GM20431 (cell line): ENCODE measurements around the gene SMG6.

Experiments
- in situ Hi-C: fragments of 300-500 bp; cut with MseI, MboI; formaldehyde crosslinking; loops from one replicate; pipeline ENCODE4 v1.15.0; 2020; ENCODE audit warnings: low sequenced_read_pairs; ENCODE audit not compliant: unreplicated experiment

SMG6 gene

DNA sequence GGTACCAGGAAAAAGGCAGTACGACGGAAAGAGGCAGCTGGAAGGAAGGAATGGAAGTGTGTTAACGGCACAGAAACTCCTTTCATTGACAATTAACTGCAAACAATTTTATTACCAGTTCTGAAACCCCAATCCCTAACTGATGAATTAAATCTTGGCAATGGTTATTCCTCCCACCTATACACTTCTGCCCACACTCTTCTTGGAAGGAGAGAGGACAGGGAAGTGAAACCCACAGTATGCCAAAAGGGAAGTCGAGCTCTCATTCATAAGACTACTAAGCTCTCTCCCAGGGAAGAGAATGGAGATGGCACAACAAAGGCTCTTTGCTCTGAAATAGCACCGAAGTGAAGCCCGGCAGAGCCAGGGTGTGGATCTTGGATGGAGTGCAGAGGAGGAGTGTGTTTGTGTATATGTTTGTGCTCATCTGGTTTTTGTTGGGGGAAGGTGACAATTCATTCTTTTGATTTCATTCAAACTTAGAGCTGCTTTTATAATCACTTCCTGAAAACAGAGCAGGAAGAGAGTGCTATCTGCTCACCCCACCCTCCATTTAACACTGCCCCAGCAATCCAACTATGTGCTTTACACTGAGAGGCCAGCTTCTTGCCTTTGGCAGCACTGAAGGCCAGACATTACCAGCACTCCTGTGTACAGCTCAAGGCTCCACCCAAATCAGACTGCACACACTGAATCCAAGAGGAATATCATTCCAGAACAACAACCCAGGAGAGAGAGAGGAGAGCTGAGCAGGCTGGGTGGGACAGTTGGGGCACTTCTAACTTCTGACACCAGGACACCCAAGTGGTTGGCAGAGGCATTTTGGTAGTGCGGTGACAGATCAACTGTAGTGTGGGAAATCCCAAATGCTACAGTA, 180.0 kb downstream of the SMG6 start:
- in situ Hi-C loops = no loop called here

DNA sequence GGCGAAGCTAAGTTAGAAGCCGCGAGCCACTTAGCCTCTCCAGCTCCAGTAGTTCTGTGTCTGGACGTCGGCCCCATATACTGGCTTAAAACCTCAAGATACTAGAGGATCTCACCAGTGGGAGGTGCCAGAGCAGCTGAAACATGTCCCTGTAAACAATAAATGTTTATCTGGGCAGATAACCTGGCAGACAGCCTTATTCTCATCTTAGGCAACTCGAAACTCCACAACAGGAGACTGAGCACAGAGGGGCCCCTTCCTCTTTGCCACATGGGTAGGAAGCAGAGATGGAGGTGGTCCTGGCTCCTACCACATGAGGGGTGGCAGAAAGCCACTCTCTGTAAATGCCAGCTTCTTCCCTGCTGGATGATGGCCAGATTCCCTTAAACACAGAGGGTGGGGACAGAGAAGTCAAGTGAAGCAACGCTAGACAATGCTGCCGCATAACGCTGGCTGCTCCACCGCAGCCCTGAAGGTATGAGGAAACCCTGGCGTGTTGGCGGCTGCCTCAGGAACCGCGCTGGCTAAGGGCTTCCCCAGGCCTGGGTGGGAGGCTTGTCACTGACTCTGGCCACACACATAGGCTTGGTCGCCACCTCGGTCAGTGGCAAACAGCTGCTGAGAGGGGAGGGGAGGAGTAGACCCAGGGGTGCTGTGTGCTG, 180.8 kb downstream of the SMG6 start:
- in situ Hi-C loops = no loop called here

GRCh38 chr17:2120586-2121335, 182.8 kb downstream of the SMG6 start:
- in situ Hi-C loops = no loop called here

DNA sequence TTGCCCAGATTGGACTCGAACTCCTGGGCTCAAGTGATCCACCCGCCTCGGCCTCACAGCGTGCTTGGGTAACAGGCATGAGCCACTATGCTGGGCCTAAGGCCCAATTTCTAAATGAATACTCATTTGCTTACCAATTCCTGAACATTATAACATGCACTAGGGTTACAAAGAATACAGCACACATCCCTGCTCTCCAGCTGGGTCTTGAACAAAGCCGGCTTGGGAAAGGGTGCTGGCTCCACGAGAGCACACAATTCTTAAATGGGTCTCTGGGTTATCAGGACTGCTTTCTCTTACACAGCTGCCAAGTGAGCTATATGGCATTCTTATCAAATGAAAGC, 190.3 kb downstream of the SMG6 start:
- in situ Hi-C loops = no loop called here

- in situ Hi-C loops = no loop called here
Observed at GRCh38 chr17:2111691-2112090, 191.9 kb downstream of the SMG6 start.

- in situ Hi-C loops = no loop called here
Observed at GRCh38 chr17:2110436-2110835, 193.1 kb downstream of the SMG6 start.

- in situ Hi-C loops = no loop called here
Observed at GRCh38 chr17:2108170-2108569, 195.4 kb downstream of the SMG6 start.

GRCh38 chr17:2107506-2107905, 196.1 kb downstream of the SMG6 start:
- in situ Hi-C loops = no loop called here

- in situ Hi-C loops = no loop called here
Observed at GRCh38 chr17:2107050-2107449, 196.5 kb downstream of the SMG6 start.

GRCh38 chr17:2106308-2106955, 197.2 kb downstream of the SMG6 start:
- in situ Hi-C loops = no loop called here

GRCh38 chr17:2105663-2106062, 197.9 kb downstream of the SMG6 start:
- in situ Hi-C loops = no loop called here

- in situ Hi-C loops = no loop called here
Observed at GRCh38 chr17:2102931-2103809, 200.4 kb downstream of the SMG6 start.

DNA sequence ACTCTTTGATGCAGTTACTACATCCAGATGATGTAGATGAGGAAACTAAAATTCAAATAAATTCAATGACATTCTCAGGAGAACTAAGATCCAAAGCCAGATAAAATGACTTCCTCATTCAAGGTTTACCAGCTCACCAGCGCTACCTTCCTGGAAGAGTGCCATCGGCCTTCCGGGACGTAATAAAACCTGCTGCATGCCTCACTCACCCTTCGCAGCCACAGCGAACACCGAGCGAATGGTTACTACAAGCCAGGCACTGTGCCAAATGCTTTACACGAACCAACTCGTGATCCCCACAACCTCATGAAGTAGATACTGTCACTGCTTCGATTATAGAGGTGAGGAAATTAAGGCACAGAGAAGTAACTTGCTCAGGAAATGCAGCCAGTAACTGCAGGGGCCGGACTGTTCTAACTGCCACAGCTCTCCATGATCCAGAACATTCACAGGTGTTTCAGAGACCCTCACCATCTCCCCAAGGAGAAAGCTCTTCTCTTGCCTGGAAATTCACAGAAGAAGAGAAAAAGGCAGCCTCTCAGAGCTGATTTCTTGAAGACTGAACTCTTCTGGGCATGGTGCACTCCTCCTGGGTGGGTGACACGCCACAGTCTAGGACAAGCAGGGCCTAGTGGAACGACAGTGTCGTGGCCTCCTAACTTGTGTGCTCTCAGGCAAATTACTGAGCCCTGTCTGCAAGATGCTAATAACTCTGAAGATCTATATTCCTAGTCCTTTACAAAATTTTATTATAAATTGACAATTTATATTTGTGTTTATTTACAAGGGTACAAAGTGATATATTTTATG, 201.9 kb downstream of the SMG6 start:
- in situ Hi-C loops = no loop called here

- in situ Hi-C loops = no loop called here
Observed at GRCh38 chr17:2095536-2095910, 208.1 kb downstream of the SMG6 start.

DNA sequence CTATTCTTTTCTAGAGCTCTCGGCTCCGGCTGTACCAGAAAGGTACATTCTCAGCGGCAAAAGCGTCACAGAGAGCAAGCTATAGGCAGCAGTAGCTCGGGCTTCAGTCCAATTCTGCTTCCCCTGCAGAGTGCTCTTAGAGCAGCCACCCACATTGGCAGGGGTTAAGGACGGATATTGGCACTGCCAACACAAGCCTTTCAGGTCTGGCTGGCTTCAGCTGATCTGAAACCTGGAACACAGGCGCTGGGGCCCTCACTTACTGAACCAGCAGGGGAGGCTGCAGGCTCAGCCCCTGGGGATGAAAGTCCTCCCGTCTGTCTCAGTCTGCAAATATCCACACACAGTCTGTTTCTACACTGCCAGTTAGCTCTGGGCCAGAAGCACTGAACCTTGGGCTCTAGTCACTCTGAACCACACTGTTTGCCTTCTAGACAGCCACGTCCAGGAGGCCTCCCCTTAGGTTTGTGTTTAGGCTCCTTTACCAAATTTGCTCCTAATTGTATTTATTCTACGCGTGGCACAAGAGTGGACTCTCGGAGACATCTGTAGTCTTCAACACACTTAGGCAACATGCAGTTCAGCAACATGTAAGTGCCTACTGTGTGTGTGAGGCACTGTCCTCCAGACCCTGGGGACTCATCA, 208.6 kb downstream of the SMG6 start:
- in situ Hi-C loops = no loop called here

GRCh38 chr17:2093349-2093748, 210.2 kb downstream of the SMG6 start:
- in situ Hi-C loops = no loop called here

GRCh38 chr17:2092253-2092652, 211.3 kb downstream of the SMG6 start:
- in situ Hi-C loops = no loop called here

DNA sequence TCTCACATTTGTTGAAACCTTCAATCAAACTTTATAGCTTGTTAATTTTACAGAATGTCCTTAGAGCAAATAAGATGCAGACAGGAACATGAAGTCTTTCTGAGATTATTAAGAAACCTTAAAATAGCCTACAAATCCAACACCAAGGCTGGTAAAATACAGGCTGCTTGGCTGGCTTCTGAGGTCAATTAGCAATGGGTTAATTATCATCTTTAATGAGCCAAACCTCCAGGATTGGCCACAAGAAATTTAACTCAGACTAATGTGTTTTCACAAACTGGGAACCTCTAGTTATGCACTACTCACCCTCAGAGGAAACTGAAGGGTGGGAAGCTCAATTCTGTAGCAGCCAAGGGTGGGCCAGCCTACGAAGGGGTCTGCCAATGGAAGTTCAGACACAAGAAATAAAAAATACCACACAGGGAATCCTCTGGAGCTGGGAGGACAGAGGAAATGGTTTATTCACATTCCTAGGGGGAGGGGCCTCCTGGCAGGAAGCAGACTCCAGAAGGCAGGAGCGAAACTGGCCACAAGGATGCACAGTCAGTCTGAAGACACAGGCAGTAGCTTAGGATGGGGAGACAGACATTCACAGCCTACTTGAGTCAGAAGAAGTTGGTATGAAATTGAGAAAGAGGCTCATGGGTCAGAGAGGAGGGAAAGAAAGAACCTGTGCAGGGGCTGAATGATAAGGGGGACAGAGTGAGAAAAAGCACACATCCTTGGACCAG, 212.6 kb downstream of the SMG6 start:
- in situ Hi-C loops = no loop called here
